NCI-H82 treated with DMSO at 0.1 percent for 48 hours (cell line): ENCODE results near the gene CFAP20.

Source experiments
- DNase-seq: peaks from one replicate; lab custom pipeline; 2025; ENCODE audit not compliant: unreplicated experiment; lab: John Stamatoyannopoulos, UW

Gene CFAP20

DNA sequence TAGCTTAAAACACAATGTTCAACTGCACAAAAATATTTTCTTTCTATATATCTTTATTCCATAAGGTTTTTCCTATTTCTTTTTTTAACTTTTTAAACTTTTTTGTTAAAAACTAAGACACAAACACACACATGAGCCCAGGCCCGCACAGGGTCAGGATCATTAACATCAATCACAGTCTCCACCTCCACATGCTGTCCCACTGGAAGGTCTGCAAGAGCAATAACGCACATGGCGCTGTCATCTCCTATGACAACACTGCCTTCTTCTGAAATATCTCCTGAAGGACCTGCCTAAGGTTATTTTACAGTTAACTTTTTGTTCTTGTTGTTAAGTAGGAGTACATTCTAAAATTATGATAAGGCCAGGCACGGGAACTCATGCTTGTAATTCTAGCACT is 4.1 kb downstream of the CFAP20 start:
- DNase-seq = no peak

DNA sequence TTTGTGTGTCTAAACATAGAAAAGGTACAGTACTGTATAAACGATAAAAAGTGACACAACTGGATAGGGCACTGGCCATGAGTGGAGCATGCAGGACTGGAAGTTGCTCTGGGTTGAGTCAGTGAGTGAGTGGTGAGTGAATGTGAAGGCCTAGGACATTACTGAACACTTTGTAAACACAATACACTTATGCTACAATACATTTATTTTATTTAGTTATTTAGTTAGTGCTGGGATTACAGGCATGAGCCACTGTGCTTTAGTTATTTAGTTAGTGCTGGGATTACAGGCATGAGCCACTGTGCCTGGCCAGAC is 4.6 kb downstream of the CFAP20 start:
- DNase-seq = no peak

DNA sequence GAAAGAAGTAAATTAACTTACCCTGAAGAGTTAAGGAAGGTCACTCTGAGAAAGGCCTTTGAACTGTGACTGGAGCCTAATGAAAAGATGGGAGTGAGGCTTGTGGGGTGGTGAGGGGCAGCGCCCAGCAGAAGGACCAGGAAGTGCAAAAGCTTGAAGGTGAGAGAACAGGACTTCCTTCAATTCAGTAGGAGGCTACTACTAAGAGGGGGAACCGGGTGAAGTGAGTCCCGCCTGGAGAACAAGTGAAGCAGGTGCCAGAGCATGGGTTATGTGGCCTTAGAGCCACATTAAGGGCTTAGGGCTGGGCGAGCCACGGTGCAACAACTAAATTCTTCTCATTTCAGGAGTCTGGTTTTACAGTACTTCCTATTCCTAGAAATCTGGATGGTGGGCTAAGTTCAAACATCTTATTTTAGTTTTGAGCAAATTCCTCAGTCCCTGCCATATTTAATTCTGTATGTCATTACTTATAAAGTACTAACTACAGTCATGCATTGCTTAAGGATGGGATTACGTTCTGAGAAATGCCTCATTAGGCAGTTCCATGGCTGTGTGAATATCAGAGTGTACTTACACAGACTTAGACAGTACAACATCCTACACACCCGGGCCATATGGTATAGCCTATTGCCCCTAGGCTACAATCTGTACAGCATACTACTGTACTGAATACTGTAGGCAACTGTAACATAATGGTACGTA is 5.1 kb downstream of the CFAP20 start:
- peak; percentile 52 for DNase-seq

DNA sequence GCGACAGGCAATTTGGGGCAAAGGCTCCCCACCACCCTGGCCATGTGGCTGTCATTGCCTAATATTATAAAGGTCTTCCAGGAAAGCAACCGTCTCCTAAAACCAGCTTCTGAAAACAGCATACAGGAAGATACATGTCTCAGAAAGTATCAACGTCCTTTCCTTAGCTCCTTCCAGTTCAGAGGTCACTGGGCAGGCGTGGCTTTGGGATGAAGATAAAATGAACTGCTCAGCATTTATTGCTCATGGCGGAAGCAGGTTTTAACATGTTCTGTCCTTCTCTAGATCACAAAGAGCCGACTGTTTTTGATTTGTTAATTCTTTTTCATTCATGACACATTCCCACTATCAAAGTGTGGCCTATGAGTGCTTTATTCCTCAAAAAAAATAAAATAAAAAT is 8.0 kb downstream of the CFAP20 start:
- DNase-seq = no peak

DNA sequence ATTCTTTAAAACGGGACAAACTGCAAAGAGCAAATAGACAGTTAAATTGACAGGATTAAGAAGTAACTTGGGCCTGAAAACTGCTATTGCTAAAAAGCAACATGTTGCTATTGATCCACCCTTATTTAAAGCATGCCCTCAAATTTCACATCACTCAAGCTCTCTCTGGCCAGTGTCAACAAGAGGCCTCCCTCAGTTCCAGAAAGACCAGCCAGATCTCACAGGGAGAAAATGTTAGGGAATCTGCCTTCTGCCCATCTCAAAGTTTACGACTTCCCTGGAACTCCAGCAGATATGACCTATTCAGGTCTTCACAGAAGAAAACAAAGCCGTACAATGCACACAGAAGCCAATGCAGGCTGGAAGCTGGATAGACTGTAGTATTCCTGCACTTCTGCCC is 8.9 kb downstream of the CFAP20 start:
- no peak for DNase-seq

DNA sequence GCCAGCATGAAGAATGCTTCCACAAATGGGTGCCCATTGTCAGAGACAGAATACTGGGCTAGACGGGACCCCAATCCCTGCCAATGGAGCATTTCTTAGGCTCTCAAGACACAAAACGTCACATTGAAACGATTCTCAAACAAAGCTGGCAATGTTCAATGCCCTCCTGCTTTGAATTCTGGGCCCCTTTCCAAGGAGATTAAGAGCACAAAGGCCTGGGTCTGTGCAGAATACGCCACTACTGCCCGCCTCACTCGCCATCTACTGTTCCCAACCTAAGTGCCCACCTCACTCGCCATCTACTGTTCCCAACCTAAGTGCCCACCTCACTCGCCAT is 9.7 kb downstream of the CFAP20 start:
- no peak for DNase-seq

DNA sequence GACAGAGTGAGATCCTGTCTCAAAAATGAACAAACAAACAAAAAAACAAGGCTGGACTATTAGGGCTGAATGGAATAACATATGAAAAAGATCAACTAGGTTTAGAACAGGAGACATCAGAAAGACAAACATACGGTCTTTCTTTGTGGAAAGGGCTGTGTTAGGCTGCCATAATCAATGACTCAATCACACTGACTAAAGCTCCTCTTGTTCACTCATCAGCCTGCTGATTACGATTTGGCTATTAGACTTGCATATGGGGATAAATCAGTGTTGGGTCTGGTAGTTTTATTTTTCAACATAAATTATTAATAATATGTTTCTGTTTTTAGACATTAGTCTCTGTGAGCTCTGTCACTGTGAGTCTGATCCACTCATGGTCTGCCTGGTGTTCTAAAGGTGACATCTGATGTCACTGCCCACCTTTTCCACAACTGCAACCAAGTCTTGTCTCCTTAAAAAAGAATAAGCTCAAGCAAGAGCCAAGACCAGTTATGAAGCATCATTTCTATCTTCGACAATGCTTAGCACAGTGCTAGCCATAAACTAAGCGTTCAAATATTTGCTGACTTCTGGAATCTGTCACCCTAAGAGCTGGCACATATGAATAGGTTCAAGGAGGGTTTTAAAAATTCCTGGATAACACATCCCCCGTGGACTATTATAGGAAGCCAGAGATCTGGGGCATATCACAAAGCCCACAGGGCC is 10.2 kb downstream of the CFAP20 start:
- no peak for DNase-seq

DNA sequence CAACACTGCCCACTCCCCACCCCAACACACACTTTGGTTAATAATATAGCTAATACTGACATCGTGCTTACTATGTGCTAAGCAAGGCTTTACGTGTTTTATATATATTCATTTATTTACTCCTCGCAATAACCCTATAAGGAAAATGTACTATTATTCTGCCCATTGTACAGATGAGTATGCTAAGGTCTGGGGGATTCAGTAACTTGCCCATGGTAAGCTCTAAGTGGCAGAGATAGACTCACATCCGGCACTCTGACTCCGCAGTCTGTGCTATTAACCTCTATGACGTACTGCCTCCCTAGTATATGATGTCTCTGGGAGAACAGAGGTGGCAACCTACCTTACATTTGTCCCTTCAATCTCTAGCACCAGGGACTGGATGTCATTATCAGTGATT is 12.7 kb downstream of the CFAP20 start:
- no peak for DNase-seq

DNA sequence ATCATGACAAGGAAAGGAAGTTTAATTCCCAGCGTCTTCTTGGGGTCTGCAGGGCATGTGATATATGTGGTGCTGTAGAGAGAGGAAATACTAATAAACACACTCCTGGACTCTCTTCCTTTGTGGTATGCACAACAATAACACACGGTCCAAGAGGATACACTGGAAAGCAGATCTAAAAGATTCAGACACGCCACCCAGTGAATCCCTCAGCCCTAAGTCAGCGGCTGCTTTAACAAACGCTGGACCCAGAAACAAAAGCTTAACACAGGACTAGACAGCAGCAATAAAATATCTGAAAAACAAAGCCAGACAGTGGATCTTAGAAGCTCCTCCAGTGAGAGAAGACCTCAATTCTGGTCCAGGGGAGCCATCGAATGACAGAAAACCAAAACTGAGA is 13.1 kb downstream of the CFAP20 start:
- no peak for DNase-seq

DNA sequence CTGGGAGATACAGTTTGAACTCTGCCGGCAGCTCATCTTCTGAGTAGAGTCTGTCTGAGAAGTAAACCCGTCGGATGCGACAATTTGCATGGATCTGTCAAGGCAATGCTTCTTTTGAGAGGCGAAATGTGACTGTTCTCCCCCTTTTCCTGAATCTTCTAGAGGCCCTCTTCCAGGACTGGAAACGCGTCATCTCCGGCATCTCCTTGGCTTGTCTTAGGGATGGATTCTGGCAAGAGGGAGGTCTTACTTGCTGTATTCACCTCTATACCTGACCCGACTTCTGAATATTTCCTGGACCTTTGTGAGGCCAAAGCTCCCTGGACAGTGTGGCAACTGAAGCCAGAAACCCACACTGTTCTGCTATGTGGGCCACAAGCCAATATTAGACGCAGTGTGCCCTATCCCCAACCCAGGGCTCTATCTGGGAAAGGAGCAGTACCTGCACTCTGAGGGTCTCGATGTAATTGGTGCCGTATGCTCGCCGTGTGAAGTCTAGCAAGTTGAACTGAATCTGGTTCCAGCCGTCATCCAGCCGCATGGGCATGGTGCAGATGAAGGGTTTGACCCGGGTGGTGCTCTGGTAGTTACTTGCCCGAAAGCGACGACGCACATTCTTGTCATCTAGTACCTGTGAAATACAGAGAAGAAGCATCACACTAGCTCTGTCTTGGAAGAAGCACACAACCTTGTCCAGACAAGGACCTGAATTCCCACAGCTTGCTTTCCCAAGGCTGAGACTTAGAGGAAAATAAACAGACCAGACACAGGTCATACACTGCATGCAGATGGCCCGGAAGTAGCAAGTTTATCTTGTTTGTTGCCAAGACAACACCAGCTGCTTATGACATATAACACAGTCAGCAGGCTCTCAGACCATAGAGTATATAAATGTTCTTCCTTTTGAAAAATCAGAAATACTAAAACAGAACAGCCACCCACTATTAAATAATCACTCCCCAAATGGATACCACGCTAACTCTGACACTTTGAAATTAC is 14.1 kb downstream of the CFAP20 start:
- no peak for DNase-seq

DNA sequence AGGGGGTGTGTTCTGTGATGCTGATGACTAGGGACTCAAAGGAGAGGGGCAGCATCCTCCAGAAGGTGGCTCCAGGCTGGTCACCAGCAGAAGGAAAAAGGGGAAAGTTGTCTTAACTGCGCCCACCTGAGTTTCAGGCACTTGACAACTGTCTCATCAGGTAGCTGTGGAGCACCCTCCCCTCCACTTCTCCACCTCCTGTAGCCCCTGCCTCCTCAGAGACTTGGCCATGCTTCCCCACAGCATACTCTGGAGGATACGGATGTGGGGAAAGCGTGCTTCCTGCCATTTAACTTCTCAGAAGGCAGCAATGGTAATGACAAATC is 17.9 kb downstream of the CFAP20 start:
- no peak for DNase-seq

DNA sequence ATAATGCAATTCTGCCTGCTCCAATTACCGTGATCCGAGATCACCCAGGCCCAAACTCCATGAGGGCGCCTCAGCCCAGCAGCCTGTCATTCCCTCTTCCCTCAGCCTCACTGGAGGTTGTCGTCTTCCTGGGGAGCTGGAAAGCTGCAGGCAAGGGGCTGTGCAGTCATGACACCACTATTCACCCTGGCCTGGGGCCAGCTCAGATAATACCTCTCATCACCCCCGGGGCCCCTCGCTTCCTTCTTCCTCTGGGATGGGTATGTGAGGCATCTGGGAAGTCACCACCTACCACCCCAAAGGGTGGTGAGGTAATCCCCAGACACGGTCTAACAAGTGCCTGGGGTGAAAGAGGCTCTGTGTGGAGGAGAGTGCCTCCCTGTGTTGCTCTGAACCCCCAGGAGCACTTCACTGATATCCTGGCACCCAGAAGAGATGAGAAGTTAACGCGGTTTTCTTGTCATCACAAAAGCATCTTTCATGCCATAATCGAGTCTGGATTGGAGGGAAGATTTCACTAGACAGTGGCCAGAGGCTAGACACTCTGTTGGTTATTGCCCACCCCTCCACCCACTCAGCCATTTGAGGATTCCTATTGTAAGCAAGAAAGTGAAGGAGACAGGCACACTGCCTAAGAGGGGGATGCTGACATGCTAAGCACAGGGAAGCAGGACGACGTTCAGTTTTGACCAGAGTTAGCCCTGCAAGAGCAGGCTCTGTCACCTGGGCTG is 18.4 kb downstream of the CFAP20 start:
- DNase-seq = no peak

DNA sequence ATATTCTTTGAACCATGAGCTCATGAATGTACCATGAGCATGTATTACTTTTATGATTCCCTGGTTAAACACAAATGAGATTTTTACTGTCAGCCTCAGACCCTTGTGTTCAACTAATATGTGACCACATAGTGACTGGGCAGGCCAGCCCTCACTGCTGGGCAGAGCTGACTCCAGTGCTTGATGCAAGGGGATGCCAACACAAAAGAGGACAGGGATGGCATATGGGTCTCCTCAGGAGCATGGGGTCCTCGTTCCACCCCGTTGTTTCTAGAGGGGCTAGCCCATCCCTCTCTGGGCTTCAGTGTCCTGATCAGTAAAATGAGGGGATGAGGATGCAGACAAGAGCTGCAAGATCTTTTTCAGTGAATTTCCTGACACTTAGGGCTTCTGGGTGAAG is 19.3 kb downstream of the CFAP20 start:
- no peak for DNase-seq

DNA sequence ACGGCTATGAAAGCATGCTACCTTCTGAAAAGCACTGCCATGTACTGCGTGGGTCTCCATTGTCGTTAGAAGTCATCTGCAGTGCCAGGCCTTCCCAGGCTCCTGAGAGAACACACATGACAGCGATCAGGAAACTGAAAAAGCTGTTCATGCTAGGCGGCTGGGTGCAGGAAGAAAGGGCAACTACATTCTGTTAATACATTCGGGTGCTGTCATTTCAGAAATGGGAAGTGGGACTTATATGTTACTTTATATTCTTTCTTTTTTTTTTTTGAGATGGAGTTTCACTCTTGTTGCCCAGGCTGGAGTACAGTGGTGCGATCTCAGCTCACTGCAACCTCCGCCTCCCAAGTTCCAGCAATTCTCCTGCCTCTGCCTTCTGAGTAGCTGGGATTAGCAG is 19.9 kb downstream of the CFAP20 start:
- DNase-seq = no peak

DNA sequence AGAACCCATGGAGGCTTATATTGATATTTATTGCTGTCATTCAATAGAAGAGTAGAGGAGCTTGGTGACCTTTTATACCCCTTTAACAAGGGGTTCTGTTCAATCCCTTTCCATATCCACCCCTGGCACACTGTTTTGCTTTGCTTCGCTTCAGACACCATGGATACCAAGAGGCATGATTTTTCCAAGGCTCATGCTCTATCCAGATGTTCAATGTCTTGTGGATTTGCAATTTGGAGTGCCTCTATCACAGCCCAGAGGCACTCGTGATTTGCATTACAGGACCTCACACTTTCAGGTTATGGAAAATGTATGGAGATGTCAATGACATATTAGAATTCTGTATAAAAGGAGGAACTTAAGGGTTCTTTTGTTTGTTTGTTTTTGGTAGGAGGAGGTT is 21.5 kb downstream of the CFAP20 start:
- DNase-seq = no peak

DNA sequence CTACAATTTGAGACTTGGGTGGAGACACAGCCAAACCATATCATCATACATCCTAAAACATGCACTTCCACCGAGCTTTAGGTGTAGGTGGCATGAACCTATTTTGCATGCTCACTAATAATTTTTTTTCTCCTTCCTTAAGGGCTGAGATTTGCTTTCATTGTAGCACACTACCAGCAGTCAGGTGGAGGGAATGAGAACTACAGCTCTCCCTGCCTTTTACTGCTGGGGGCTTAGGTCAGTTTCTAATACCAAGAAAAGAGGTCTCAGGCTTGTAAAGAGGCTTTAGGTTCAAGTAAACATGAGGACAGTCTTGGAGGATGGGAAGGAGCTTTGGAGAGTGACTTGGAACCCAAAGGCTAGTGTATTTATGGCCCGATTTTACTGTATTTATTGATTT is 22.0 kb downstream of the CFAP20 start:
- no peak for DNase-seq

DNA sequence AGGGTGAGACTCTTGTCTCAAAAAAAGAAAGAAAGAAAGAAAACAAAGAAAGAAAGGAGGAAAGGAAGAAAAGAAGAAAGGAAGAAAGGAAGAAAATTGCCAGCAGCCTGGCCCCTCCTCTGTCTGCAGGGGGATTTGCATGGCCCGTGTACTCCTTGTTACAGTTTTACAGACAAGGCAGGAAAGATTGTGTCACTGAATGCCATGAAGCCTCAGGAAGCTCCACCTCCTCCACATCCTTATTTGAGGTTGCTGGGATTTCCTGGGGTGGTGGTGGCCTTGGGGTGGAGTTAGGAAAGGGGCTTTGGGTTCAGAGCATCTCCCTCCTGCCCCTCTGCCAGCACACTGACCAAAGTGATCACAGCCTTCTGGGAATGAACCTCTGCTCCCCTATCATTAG is 23.6 kb downstream of the CFAP20 start:
- no peak for DNase-seq

DNA sequence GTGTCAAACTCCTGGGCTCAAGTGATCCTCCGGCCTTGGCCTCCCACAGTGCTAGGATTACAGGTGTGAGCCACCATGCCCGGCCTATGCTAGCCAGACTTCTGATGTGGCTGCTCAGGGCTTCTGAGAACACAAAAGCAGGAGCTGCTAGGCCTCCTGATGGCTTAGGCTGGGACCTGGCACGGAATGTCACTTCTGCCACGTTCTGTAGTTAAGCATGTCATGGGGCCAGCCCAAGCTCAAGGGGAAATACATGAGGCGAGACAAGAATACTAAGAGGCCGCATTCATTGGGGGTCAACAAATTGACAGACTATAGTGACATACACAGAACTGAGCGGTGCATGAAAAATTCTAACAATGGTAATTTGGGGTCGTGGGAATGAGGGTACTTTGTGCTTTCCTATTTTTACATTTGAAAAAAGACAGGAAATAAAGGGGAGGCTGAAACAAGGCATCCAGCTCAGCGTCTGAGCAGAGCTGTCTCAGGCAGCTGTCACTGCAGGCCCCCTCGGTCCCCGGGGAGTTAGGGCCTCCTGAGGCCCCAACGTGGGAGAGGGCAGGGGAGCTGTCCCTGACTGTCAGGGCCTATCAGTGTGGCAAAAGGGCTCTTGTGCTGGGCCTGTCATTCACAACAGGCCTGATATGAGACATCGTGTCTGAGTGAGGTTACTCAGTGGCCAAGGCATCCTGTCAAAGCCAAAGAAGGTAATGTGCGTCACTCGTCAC is 26.4 kb downstream of the CFAP20 start:
- no peak for DNase-seq

DNA sequence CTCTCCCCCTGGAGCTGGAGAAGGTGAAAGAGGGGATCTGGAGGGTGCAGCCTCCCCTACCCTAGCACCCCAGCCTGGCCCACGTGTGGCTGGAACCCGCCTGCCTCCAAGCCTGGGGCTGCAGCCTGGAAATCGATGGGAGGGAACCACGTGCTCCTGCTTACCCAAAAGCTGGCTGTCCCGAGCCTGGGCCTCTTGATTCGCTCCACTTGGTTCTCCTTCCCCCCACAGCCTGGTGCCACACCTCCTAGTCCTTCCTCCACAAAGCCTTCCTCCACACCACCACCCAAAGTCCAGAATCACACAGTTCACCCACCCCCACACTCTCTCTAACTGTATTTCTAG is 29.3 kb downstream of the CFAP20 start:
- no peak for DNase-seq

DNA sequence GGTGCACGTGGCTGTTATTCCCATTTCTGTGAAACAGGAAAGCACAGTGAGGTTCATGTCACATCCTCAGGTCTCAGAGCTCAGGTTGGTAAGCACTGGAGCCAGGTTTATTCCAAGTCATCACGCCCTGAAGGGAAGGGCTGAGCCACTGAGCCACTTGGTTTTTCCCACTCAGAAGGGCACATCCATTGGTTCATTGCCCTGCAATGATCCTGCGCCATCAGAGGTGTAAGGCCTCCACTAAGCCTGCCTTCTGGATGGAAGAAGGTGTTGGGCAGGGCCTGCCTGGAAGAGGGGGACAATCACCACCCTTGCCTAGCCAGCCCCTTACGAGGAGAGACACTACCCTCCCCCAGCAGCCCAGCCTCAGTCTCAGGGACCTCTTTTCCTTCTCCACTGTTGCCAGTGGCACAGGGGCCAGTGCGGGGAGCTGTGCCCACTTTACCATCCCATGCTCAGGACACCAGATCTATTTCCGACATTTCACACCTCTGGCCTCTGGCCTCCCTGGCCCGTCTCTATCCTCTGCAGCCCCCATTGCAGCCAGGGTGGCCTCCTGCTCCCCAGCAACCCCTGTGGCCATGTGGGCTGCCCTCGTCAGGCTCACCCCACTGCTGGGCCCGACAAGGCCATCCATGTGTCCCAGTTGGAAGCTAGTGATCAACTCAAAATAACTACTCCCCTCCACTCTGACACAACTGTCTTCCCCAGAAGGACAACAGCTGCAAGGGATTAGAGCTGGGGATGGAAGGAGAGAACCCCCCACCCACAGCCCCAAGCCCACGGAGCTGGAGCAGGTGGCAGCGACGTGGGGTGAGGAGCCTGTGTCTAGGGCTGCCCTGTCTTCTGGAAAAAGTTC is 29.9 kb downstream of the CFAP20 start:
- peak; percentile 18 for DNase-seq
